CD4-positive, alpha-beta T cell treated with Interleukin-6 for 4 hours (primary cell): ENCODE measurements around the gene HAUS5.
A peak's percentile ranks its signal among the peaks of the same experiment; 100 is the strongest.

Experiments
- DNase-seq: peaks from one replicate; pipeline ENCODE4 v3.0.0-alpha.2; 2020; ENCODE audit warnings: mixed read lengths

HAUS5 gene

GRCh38 chr19:35609851-35610353 is 2.6 kb upstream of the HAUS5 start:
- DNase-seq, result peak; percentile 53

GRCh38 chr19:35612224-35612558 is 344 bp upstream of the HAUS5 start:
- DNase-seq, result no peak

GRCh38 chr19:35613574-35613973 is 1.0 kb downstream of the HAUS5 start:
- no peak for DNase-seq

GRCh38 chr19:35615036-35615435 is 2.5 kb downstream of the HAUS5 start:
- no peak for DNase-seq

GRCh38 chr19:35618857-35619256 is 6.3 kb downstream of the HAUS5 start:
- no peak for DNase-seq

- DNase-seq, result no peak
Measured at GRCh38 chr19:35619290-35619923, 6.9 kb downstream of the HAUS5 start.

- DNase-seq, result no peak
Measured at GRCh38 chr19:35620001-35620400, 7.5 kb downstream of the HAUS5 start.

GRCh38 chr19:35621708-35622107 is 9.2 kb downstream of the HAUS5 start:
- DNase-seq, result no peak

GRCh38 chr19:35622750-35623149 is 10.2 kb downstream of the HAUS5 start:
- DNase-seq, result no peak

- DNase-seq, result no peak
Measured at GRCh38 chr19:35623327-35624010, 10.9 kb downstream of the HAUS5 start.

GRCh38 chr19:35628264-35628564 is 15.7 kb downstream of the HAUS5 start:
- DNase-seq, result no peak

GRCh38 chr19:35628565-35629331 is 16.2 kb downstream of the HAUS5 start, which contains the start of gene RBM42:
RBM42 (plus strand) TSS chr19:35629036; CDS start chr19:35629154, 118 bp downstream.
- DNase-seq, result peak; percentile 95

GRCh38 chr19:35629332-35629633 is 16.7 kb downstream of the HAUS5 start:
- no peak for DNase-seq

GRCh38 chr19:35633727-35634440 is 21.3 kb downstream of the HAUS5 start:
- no peak for DNase-seq

- no peak for DNase-seq
Measured at GRCh38 chr19:35636651-35637050, 24.1 kb downstream of the HAUS5 start.

GRCh38 chr19:35637165-35637564 is 24.6 kb downstream of the HAUS5 start:
- DNase-seq, result no peak

GRCh38 chr19:35639321-35639639 is 26.7 kb downstream of the HAUS5 start:
- DNase-seq, result no peak

GRCh38 chr19:35639863-35640262 is 27.3 kb downstream of the HAUS5 start:
- no peak for DNase-seq

- peak; percentile 20 for DNase-seq
Measured at GRCh38 chr19:35641515-35642151, 29.1 kb downstream of the HAUS5 start, which contains the start of gene ETV2. ETV2 (plus strand) TSS chr19:35641745; CDS start chr19:35642461, 716 bp downstream.

GRCh38 chr19:35642312-35642711 is 29.8 kb downstream of the HAUS5 start:
- no peak for DNase-seq

GRCh38 chr19:35642798-35643254 is 30.3 kb downstream of the HAUS5 start:
- DNase-seq, result no peak

- DNase-seq, result peak; percentile 85
Measured at GRCh38 chr19:35643255-35644205, 31.0 kb downstream of the HAUS5 start.
